HG03565 (cell line): ENCODE measurements around the gene CD276.

Experiments
- ATAC-seq: cut with Tn5 transposase; IDR thresholded peaks from one replicate; pipeline ENCODE4 v1.9.1; 2021; ENCODE audit warnings: mild to moderate bottlenecking, moderate library complexity; ENCODE audit not compliant: unreplicated experiment

CD276 gene

GRCh38 chr15:73746261-73746660 lies 62.1 kb downstream of the CD276 start:
- no peak for ATAC-seq

- ATAC-seq = no peak
These were observed 62.7 kb downstream of the CD276 start for GRCh38 chr15:73746883-73747282.

- ATAC-seq = no peak
These were observed 63.8 kb downstream of the CD276 start for GRCh38 chr15:73747847-73748590.

GRCh38 chr15:73748730-73749129 lies 64.5 kb downstream of the CD276 start:
- no peak for ATAC-seq

GRCh38 chr15:73749533-73749932 lies 65.3 kb downstream of the CD276 start:
- no peak for ATAC-seq

- ATAC-seq = no peak
These were observed 65.8 kb downstream of the CD276 start for GRCh38 chr15:73749971-73750370.

GRCh38 chr15:73750438-73750837 lies 66.3 kb downstream of the CD276 start:
- ATAC-seq = no peak

- ATAC-seq = no peak
These were observed 66.8 kb downstream of the CD276 start for GRCh38 chr15:73750951-73751350.

- ATAC-seq = no peak
These were observed 67.3 kb downstream of the CD276 start for GRCh38 chr15:73751511-73751898.

GRCh38 chr15:73751899-73752805 lies 68.0 kb downstream of the CD276 start:
- no peak for ATAC-seq

- no peak for ATAC-seq
These were observed 68.6 kb downstream of the CD276 start for GRCh38 chr15:73752806-73753193.

- no peak for ATAC-seq
These were observed 69.3 kb downstream of the CD276 start, which contains the start of gene INSYN1 for GRCh38 chr15:73753250-73754130. TSS of gene INSYN1 (minus strand) at chr15:73753351. CDS start at chr15:73751130, 2,221 bp downstream.

- ATAC-seq = no peak
These were observed 70.3 kb downstream of the CD276 start for GRCh38 chr15:73754461-73754860.

GRCh38 chr15:73755481-73755880 lies 71.3 kb downstream of the CD276 start:
- ATAC-seq = no peak

GRCh38 chr15:73755946-73756345 lies 71.8 kb downstream of the CD276 start:
- no peak for ATAC-seq

GRCh38 chr15:73756390-73756789 lies 72.2 kb downstream of the CD276 start:
- no peak for ATAC-seq

- no peak for ATAC-seq
These were observed 72.8 kb downstream of the CD276 start for GRCh38 chr15:73756947-73757513.

GRCh38 chr15:73757571-73757970 lies 73.4 kb downstream of the CD276 start:
- no peak for ATAC-seq

GRCh38 chr15:73758461-73758860 lies 74.3 kb downstream of the CD276 start:
- ATAC-seq = no peak
